Panc1 (cell line): Measurements from ENCODE around the gene ZFP1.

Experiments used
- POLR2AphosphoS5 ChIP-seq: IDR thresholded peaks from 2 replicates; pipeline ENCODE4 v1.6.1; 2012; ENCODE audit warnings: mild to moderate bottlenecking, low read depth, low read length, moderate library complexity
- SIN3A ChIP-seq: IDR thresholded peaks from 2 replicates; pipeline ENCODE4 v1.6.1; 2012; ENCODE audit warnings: low read depth, mild to moderate bottlenecking, low read length, moderate library complexity, borderline replicate concordance; ENCODE audit not compliant: insufficient read depth
- TCF7L2 ChIP-seq: IDR thresholded peaks from 2 replicates; pipeline ENCODE4 v1.6.1; 2011; ENCODE audit warnings: mild to moderate bottlenecking, low read depth, low read length, inconsistent platforms
- TF ChIP-seq, protein P1 (sequence below): fragments of 450-650 bp; IDR thresholded peaks from 2 replicates; pipeline ENCODE4 v1.5.1; 2017; ENCODE audit warnings: mild to moderate bottlenecking
- TF ChIP-seq, protein P2 (sequence below), 2 experiments: IDR thresholded peaks; 2 replicates each; pipeline ENCODE4 v1.6.1; 2011 to 2012; ENCODE audit warnings: low read depth in 2 of 2, control low read depth in 1 of 2, low read length in 1 of 2, mild to moderate bottlenecking in 1 of 2, moderate library complexity in 1 of 2; ENCODE audit not compliant: insufficient read depth in 1 of 2

DNA sequence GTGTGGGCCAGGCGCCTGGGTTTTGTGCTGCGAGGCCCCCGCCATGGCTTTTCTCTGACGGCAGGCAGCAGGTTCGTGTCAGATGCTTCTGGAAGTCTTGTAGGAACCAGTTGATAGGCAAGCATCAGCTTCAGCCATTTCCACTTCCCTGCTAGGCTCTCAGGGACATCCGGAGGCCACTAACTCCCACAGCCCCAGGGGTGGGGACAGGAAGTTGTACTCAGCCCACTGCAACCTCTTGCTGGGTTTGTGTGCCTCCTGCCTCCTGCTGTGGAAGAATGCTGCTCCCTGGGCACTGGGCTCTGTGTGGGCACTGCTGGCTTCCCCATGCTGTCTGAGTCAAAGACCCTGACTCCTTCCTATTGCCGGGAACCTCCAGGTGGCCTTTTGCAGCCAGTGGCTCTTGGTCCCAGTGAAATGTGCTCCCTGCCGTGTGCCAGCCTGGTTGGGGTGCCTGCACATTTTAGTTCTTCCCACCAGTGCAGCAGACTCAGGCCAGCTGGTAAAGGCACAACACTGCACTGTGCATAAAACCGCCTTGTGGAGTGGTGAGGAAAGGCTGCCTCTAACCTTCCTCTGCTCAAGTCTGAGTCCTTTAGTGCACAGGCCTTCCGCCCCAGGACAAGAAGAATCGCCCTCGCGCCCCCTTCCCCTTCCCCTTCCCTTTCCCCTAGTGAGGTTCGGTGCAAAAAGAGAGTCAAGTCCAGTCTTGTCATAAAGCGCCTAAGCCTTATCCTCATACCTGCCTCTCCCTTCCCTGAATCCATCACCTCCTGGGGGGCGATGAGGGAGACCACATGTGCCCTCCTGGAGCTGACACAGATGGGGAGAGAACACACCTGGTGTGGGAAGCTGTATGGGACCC, 48.4 kb upstream of the ZFP1 start:
- TF ChIP-seq, protein P1, sequence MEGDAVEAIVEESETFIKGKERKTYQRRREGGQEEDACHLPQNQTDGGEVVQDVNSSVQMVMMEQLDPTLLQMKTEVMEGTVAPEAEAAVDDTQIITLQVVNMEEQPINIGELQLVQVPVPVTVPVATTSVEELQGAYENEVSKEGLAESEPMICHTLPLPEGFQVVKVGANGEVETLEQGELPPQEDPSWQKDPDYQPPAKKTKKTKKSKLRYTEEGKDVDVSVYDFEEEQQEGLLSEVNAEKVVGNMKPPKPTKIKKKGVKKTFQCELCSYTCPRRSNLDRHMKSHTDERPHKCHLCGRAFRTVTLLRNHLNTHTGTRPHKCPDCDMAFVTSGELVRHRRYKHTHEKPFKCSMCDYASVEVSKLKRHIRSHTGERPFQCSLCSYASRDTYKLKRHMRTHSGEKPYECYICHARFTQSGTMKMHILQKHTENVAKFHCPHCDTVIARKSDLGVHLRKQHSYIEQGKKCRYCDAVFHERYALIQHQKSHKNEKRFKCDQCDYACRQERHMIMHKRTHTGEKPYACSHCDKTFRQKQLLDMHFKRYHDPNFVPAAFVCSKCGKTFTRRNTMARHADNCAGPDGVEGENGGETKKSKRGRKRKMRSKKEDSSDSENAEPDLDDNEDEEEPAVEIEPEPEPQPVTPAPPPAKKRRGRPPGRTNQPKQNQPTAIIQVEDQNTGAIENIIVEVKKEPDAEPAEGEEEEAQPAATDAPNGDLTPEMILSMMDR = no peak
- no peak for TF ChIP-seq POLR2AphosphoS5
- TF ChIP-seq, protein P2, sequence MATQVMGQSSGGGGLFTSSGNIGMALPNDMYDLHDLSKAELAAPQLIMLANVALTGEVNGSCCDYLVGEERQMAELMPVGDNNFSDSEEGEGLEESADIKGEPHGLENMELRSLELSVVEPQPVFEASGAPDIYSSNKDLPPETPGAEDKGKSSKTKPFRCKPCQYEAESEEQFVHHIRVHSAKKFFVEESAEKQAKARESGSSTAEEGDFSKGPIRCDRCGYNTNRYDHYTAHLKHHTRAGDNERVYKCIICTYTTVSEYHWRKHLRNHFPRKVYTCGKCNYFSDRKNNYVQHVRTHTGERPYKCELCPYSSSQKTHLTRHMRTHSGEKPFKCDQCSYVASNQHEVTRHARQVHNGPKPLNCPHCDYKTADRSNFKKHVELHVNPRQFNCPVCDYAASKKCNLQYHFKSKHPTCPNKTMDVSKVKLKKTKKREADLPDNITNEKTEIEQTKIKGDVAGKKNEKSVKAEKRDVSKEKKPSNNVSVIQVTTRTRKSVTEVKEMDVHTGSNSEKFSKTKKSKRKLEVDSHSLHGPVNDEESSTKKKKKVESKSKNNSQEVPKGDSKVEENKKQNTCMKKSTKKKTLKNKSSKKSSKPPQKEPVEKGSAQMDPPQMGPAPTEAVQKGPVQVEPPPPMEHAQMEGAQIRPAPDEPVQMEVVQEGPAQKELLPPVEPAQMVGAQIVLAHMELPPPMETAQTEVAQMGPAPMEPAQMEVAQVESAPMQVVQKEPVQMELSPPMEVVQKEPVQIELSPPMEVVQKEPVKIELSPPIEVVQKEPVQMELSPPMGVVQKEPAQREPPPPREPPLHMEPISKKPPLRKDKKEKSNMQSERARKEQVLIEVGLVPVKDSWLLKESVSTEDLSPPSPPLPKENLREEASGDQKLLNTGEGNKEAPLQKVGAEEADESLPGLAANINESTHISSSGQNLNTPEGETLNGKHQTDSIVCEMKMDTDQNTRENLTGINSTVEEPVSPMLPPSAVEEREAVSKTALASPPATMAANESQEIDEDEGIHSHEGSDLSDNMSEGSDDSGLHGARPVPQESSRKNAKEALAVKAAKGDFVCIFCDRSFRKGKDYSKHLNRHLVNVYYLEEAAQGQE (IDR thresholded peaks at IDR 0.05; ENCODE audit: insufficient read depth in 1 of 2, low read depth in 2 of 2, low read length in 1 of 2) = no peak
- TF ChIP-seq SIN3A = no peak
- no peak for TF ChIP-seq TCF7L2
